ENCODE data around the gene RPS6KC1. TPM values are rescaled to one million over a fixed set of nuclear protein-coding genes. Genes with fewer than 3 reads are reported as not detected.
"Not testable (repeated sequence)": the region's sequence is repeated elsewhere in the genome, so short reads cannot be mapped to it uniquely, and the experiment has no call there.

RPS6KC1 gene
- polyA plus RNA-seq, 3 donors, result 8.9 to 16.0 (median 11.4) TPM

GRCh38 chr1:213154056-213154685 lies 103.1 kb downstream of the RPS6KC1 start:
- no peak overlapping the region for H2AFZ ChIP-seq (ENCODE audit: insufficient read depth, low read depth, low read length, poor library complexity, severe bottlenecking)
- no peaks in the 10 kb centered on the region for H3K79me2 ChIP-seq (ENCODE audit: insufficient read depth, low read length)
- peak overlapping the region; percentile 4 for H3K9ac ChIP-seq (ENCODE audit: insufficient read depth, low read length, poor library complexity, severe bottlenecking)
- H3K4me1 ChIP-seq (ENCODE audit: control insufficient read depth in 1 of 2, insufficient read depth in 2 of 2, low read length in 2 of 2), result peaks cover 4 to 11% of the 10 kb centered on the region in 2 donors
- no peak for TF ChIP-seq CTCF (IDR thresholded peaks at IDR 0.05)
- H3K36me3 ChIP-seq (replicated peaks in 1 of 2; ENCODE audit: control insufficient read depth in 1 of 2, insufficient read depth in 2 of 2, low read length in 2 of 2), result peaks cover 0 to 10% of the 10 kb centered on the region in 2 donors
- peak in 1 of 3 donors; percentile 2 for DNase-seq
- Mint-ChIP-seq H3K4me1 (peaks cover 13% of the 10 kb centered on the region), H3K27me3 (ENCODE audit: low read depth in 3 of 3) (no peaks in the 10 kb centered on the region), H3K27ac (peak overlapping the region in 2 of 7 donors; percentile 11 to 42), H3K36me3 (peaks cover 17 to 31% of the 10 kb centered on the region in 2 donors), H3K4me3 (no peak overlapping the region), H3K9me3 (peaks cover under 1 to 6% (median 3%) of the 10 kb centered on the region in 7 donors)
- intact Hi-C loops (cut with micrococcal nuclease), result no loop called here
- H3K4me2 ChIP-seq (replicated peaks; ENCODE audit: extremely low read depth, low read length, poor library complexity, severe bottlenecking), result no peak overlapping the region
- peaks cover 14% of the 10 kb centered on the region for H4K20me1 ChIP-seq (ENCODE audit: insufficient read depth, low read length)
- H3K27me3 ChIP-seq (ENCODE audit: control insufficient read depth in 2 of 2, insufficient read depth in 2 of 2, low read length in 2 of 2), result no peaks in the 10 kb centered on the region
- H3K4me3 ChIP-seq (replicated peaks in 1 of 3; ENCODE audit: low read depth in 2 of 3, low read length in 3 of 3), result no peak overlapping the region
- no peak overlapping the region for H3K27ac ChIP-seq (ENCODE audit: low read depth in 1 of 2, low read length in 2 of 2)
- no peaks in the 10 kb centered on the region for H3K9me3 ChIP-seq (replicated peaks in 1 of 2; ENCODE audit: control insufficient read depth in 1 of 2, insufficient read depth in 1 of 2, low read length in 2 of 2)
- 0% methylated on average over 1 of the region's 3 CpGs for WGBS (ENCODE audit: insufficient coverage)

GRCh38 chr1:213159376-213159775 lies 108.3 kb downstream of the RPS6KC1 start:
- intact Hi-C loops (cut with micrococcal nuclease), result no loop called here
- Mint-ChIP-seq H3K27ac (no peak overlapping the region), H3K27me3 (ENCODE audit: low read depth in 3 of 3) (no peaks in the 10 kb centered on the region), H3K4me1 (peaks cover 1% of the 10 kb centered on the region), H3K9me3 (no peaks in the 10 kb centered on the region), H3K4me3 (no peak overlapping the region), H3K36me3 (peaks cover 21 to 33% of the 10 kb centered on the region in 2 donors)
- TF ChIP-seq CTCF (IDR thresholded peaks at IDR 0.05), result no peak
- no peaks in the 10 kb centered on the region for H3K27me3 ChIP-seq (ENCODE audit: control insufficient read depth in 2 of 2, insufficient read depth in 2 of 2, low read length in 2 of 2)
- WGBS (ENCODE audit: insufficient coverage), result no CpG with 5 or more reads among the region's 5 CpGs
- H3K4me3 ChIP-seq (replicated peaks in 1 of 3; ENCODE audit: low read depth in 2 of 3, low read length in 3 of 3), result no peak overlapping the region
- H3K9me3 ChIP-seq (replicated peaks in 1 of 2; ENCODE audit: control insufficient read depth in 1 of 2, insufficient read depth in 1 of 2, low read length in 2 of 2), result no peaks in the 10 kb centered on the region
- no peak for DNase-seq
- H3K4me2 ChIP-seq (replicated peaks; ENCODE audit: extremely low read depth, low read length, poor library complexity, severe bottlenecking), result no peak overlapping the region
- H3K4me1 ChIP-seq (ENCODE audit: control insufficient read depth in 1 of 2, insufficient read depth in 2 of 2, low read length in 2 of 2), result peaks cover 0 to 1% of the 10 kb centered on the region in 2 donors
- no peak overlapping the region for H3K27ac ChIP-seq (ENCODE audit: low read depth in 1 of 2, low read length in 2 of 2)
- H4K20me1 ChIP-seq (ENCODE audit: insufficient read depth, low read length), result peaks cover 9% of the 10 kb centered on the region
- H3K79me2 ChIP-seq (ENCODE audit: insufficient read depth, low read length), result no peaks in the 10 kb centered on the region
- H2AFZ ChIP-seq (ENCODE audit: insufficient read depth, low read depth, low read length, poor library complexity, severe bottlenecking), result no peak overlapping the region
- H3K9ac ChIP-seq (ENCODE audit: insufficient read depth, low read length, poor library complexity, severe bottlenecking), result no peak overlapping the region
- peaks cover 0 to 18% of the 10 kb centered on the region in 2 donors for H3K36me3 ChIP-seq (replicated peaks in 1 of 2; ENCODE audit: control insufficient read depth in 1 of 2, insufficient read depth in 2 of 2, low read length in 2 of 2)

- H3K79me2 ChIP-seq (ENCODE audit: insufficient read depth, low read length); H3K4me3 Mint-ChIP-seq; H3K9me3 Mint-ChIP-seq; H3K9ac ChIP-seq (ENCODE audit: insufficient read depth, low read length, poor library complexity, severe bottlenecking); H3K4me1 Mint-ChIP-seq; H2AFZ ChIP-seq (ENCODE audit: insufficient read depth, low read depth, low read length, poor library complexity, severe bottlenecking); H3K4me1 ChIP-seq (ENCODE audit: control insufficient read depth in 1 of 2, insufficient read depth in 2 of 2, low read length in 2 of 2); H3K4me2 ChIP-seq (replicated peaks; ENCODE audit: extremely low read depth, low read length, poor library complexity, severe bottlenecking); intact Hi-C loops (cut with micrococcal nuclease); H3K9me3 ChIP-seq (replicated peaks in 1 of 2; ENCODE audit: control insufficient read depth in 1 of 2, insufficient read depth in 1 of 2, low read length in 2 of 2); H3K27me3 Mint-ChIP-seq (ENCODE audit: low read depth in 3 of 3); H3K4me3 ChIP-seq (replicated peaks in 1 of 3; ENCODE audit: low read depth in 2 of 3, low read length in 3 of 3); H4K20me1 ChIP-seq (ENCODE audit: insufficient read depth, low read length); H3K27ac Mint-ChIP-seq; H3K27ac ChIP-seq (ENCODE audit: low read depth in 1 of 2, low read length in 2 of 2); DNase-seq; H3K27me3 ChIP-seq (ENCODE audit: control insufficient read depth in 2 of 2, insufficient read depth in 2 of 2, low read length in 2 of 2): not testable (repeated sequence)
- no CpG with 5 or more reads among the region's 2 CpGs for WGBS (ENCODE audit: insufficient coverage)
- peaks cover 0 to 20% of the 10 kb centered on the region in 2 donors for H3K36me3 ChIP-seq (replicated peaks in 1 of 2; ENCODE audit: control insufficient read depth in 1 of 2, insufficient read depth in 2 of 2, low read length in 2 of 2)
- H3K36me3 Mint-ChIP-seq, result peaks cover 24 to 34% of the 10 kb centered on the region in 2 donors
Measured at GRCh38 chr1:213160442-213160841, 109.4 kb downstream of the RPS6KC1 start.
